Ammon's horn (tissue), 1 donor: ENCODE results near the gene TFF1.

Experiments
- DNase-seq: peaks from one replicate; pipeline ENCODE4 v3.0.0-alpha.2; 2016; ENCODE audit warnings: low spot score

The TFF1 gene

GRCh38 chr21:42382915-42383314, 16.6 kb upstream of the TFF1 start:
- DNase-seq, result no peak

GRCh38 chr21:42381347-42381984, 15.1 kb upstream of the TFF1 start:
- no peak for DNase-seq

- DNase-seq, result no peak
Measured at GRCh38 chr21:42379426-42380215, 13.3 kb upstream of the TFF1 start.

- no peak for DNase-seq
Measured at GRCh38 chr21:42378418-42378817, 12.1 kb upstream of the TFF1 start.

GRCh38 chr21:42377951-42378340, 11.6 kb upstream of the TFF1 start:
- no peak for DNase-seq

- no peak for DNase-seq
Measured at GRCh38 chr21:42377211-42377950, 11.0 kb upstream of the TFF1 start.

- DNase-seq, result no peak
Measured at GRCh38 chr21:42376338-42376982, 10.1 kb upstream of the TFF1 start.

GRCh38 chr21:42375966-42376337, 9.6 kb upstream of the TFF1 start:
- DNase-seq, result no peak

- DNase-seq, result no peak
Measured at GRCh38 chr21:42375506-42375905, 9.2 kb upstream of the TFF1 start.

GRCh38 chr21:42374864-42375499, 8.6 kb upstream of the TFF1 start:
- no peak for DNase-seq

- DNase-seq, result no peak
Measured at GRCh38 chr21:42374457-42374856, 8.1 kb upstream of the TFF1 start.

- DNase-seq, result no peak
Measured at GRCh38 chr21:42373908-42374455, 7.6 kb upstream of the TFF1 start.

- DNase-seq, result no peak
Measured at GRCh38 chr21:42373196-42373907, 7.0 kb upstream of the TFF1 start.

GRCh38 chr21:42370894-42371654, 4.7 kb upstream of the TFF1 start:
- no peak for DNase-seq

GRCh38 chr21:42369821-42370220, 3.5 kb upstream of the TFF1 start:
- DNase-seq, result no peak

GRCh38 chr21:42367367-42368165, 1.2 kb upstream of the TFF1 start:
- DNase-seq, result no peak

- no peak for DNase-seq
Measured at GRCh38 chr21:42365770-42366169, 565 bp downstream of the TFF1 start.

- DNase-seq, result no peak
Measured at GRCh38 chr21:42364304-42364865, 1.9 kb downstream of the TFF1 start.

- DNase-seq, result no peak
Measured at GRCh38 chr21:42363312-42363711, 3.0 kb downstream of the TFF1 start.
